ENCODE data around the gene UGT1A6. TPM values are rescaled to one million over a fixed set of nuclear protein-coding genes. Genes with fewer than 3 reads are reported as not detected.

UGT1A6 gene
- total RNA-seq, 1 experiment from 2014 or later: 549 TPM

DNA sequence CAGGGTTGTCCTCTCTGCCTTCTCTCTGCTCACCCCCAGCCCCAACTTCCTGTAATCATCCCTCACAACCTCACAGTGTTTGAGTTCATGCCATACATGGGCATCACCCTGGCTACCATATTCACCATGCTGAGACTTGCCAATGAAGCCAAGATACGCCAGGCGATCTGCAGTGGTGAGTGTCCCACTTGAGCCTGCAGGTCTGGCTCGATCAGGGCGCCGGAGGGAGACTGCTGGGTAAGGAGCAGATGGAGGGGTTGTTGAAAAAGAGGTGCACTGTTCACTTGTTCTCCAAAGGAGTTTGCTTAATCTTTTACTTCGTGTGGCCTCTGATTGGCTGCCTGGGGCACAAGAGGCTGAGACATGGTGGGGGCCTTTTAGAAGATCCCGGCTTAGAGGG is 100.0 kb downstream of the UGT1A6 start:
- Histone ChIP-seq H4K20me1 (ENCODE audit: insufficient read depth) (no peaks in the 10 kb centered on the region), H3K36me3 (ENCODE audit: low read depth) (no peaks in the 10 kb centered on the region), H3K4me3 (no peak overlapping the region), H3K4me2 (no peak overlapping the region), H3K9me3 (ENCODE audit: insufficient read depth, low read depth) (no peaks in the 10 kb centered on the region), H3F3A (ENCODE audit: insufficient read depth, low read depth) (no peaks in the 10 kb centered on the region), H3K27me3 (ENCODE audit: insufficient read depth, low read depth) (no peaks in the 10 kb centered on the region), H3K4me1 (replicated peaks; ENCODE audit: insufficient read depth) (no peaks in the 10 kb centered on the region), H3K27ac (no peak overlapping the region), H3K9me2 (ENCODE audit: insufficient read depth) (no peaks in the 10 kb centered on the region), H2AFZ (no peak overlapping the region), H3K79me2 (ENCODE audit: low read depth) (no peaks in the 10 kb centered on the region)
- POLR2A ChIA-PET (ENCODE audit: unreplicated experiment): no interaction called here
- no peak for DNase-seq
- intact Hi-C loops (cut with micrococcal nuclease; ENCODE audit: unreplicated experiment): no loop called here
- BruUV-seq (replicated peaks): no TSS peak
- CTCF ChIA-PET: no interaction called here
- TF ChIP-seq, protein P1, sequence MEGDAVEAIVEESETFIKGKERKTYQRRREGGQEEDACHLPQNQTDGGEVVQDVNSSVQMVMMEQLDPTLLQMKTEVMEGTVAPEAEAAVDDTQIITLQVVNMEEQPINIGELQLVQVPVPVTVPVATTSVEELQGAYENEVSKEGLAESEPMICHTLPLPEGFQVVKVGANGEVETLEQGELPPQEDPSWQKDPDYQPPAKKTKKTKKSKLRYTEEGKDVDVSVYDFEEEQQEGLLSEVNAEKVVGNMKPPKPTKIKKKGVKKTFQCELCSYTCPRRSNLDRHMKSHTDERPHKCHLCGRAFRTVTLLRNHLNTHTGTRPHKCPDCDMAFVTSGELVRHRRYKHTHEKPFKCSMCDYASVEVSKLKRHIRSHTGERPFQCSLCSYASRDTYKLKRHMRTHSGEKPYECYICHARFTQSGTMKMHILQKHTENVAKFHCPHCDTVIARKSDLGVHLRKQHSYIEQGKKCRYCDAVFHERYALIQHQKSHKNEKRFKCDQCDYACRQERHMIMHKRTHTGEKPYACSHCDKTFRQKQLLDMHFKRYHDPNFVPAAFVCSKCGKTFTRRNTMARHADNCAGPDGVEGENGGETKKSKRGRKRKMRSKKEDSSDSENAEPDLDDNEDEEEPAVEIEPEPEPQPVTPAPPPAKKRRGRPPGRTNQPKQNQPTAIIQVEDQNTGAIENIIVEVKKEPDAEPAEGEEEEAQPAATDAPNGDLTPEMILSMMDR (conservative IDR thresholded peaks at IDR 0.05): no peak

DNA sequence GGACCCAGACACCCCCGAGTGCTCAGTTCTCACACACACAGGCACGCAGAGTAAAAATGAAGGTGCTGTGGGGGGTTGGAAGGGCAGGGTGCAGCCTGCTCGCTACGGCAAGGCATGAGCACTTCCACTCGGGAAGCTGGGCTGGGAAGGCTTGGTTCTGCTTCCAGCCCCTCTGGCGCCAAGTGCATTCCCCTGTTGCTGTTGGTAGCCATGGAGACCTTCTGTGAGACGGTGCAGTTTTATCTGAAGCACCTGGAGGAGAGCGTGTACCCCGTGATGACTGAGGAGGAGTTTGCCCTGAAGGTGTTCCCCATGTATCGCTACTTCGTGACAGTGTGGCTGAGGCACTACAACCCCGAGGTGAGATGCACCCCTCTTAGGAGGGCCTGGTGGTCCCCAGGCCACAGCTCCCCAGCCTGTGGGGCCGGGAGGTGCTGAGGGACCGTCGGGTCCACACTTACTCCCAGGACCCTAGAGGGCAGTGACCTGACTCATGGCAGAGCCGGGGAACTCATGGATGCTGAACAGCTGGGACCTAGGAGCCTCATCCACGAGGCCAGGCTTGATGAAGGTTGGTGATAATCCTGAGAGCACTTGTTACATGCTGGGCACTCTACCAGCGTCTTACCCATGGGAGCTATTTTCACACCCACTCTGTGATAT is 100.9 kb downstream of the UGT1A6 start:
- Histone ChIP-seq H3K4me3 (no peak overlapping the region), H3K27me3 (ENCODE audit: insufficient read depth, low read depth) (no peaks in the 10 kb centered on the region), H2AFZ (no peak overlapping the region), H3K36me3 (ENCODE audit: low read depth) (no peaks in the 10 kb centered on the region), H3K4me1 (replicated peaks; ENCODE audit: insufficient read depth) (no peaks in the 10 kb centered on the region), H3K27ac (no peak overlapping the region), H3K9me3 (ENCODE audit: insufficient read depth, low read depth) (no peaks in the 10 kb centered on the region), H3K4me2 (no peak overlapping the region), H3K79me2 (ENCODE audit: low read depth) (no peaks in the 10 kb centered on the region), H4K20me1 (ENCODE audit: insufficient read depth) (no peaks in the 10 kb centered on the region), H3F3A (ENCODE audit: insufficient read depth, low read depth) (no peaks in the 10 kb centered on the region), H3K9me2 (ENCODE audit: insufficient read depth) (no peaks in the 10 kb centered on the region)
- POLR2A ChIA-PET (ENCODE audit: unreplicated experiment): no interaction called here
- intact Hi-C loops (cut with micrococcal nuclease; ENCODE audit: unreplicated experiment): no loop called here
- TF ChIP-seq, protein P1 (conservative IDR thresholded peaks at IDR 0.05): no peak
- TF ChIP-seq EZH2 (IDR thresholded peaks at IDR 0.05; ENCODE audit: low read depth): no peak
- no TSS peak for BruUV-seq (replicated peaks)
- DNase-seq: no peak
- CTCF ChIA-PET: no interaction called here

DNA sequence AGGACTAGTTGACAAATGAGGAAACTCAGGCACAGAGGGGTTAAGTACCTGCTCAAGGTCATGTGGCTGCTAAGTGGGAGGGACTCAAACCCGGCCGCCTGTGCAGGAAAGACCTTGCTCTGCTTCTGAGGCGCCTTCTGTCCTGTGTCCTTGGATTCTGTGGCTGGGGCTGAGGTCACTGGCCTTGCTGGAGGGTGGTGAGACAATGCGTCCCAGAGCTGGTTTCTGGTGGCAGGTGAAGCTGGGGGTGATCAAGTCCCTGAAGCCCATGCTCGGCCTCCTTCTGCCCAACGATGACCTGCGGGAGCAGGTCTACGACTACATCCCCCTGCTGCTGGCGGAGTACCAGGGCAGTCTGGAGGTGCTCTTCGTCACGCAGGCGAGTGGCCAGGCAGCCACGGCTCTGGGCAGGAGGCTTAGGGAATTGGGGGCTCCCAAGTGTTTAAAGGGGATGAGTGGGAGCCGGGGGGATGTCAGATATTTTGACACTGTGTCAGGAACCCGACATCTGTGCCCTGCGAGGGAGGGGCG is 101.5 kb downstream of the UGT1A6 start:
- Histone ChIP-seq H2AFZ (no peak overlapping the region), H3K4me3 (no peak overlapping the region), H3K79me2 (ENCODE audit: low read depth) (no peaks in the 10 kb centered on the region), H3K4me1 (replicated peaks; ENCODE audit: insufficient read depth) (no peaks in the 10 kb centered on the region), H3K9me2 (ENCODE audit: insufficient read depth) (no peaks in the 10 kb centered on the region), H3K27ac (no peak overlapping the region), H3K36me3 (ENCODE audit: low read depth) (no peaks in the 10 kb centered on the region), H3F3A (ENCODE audit: insufficient read depth, low read depth) (no peaks in the 10 kb centered on the region), H4K20me1 (ENCODE audit: insufficient read depth) (no peaks in the 10 kb centered on the region), H3K27me3 (ENCODE audit: insufficient read depth, low read depth) (no peaks in the 10 kb centered on the region), H3K4me2 (no peak overlapping the region), H3K9me3 (ENCODE audit: insufficient read depth, low read depth) (no peaks in the 10 kb centered on the region)
- ChIA-PET POLR2A (ENCODE audit: unreplicated experiment) (no interaction called here), CTCF (no interaction called here)
- intact Hi-C loops (cut with micrococcal nuclease; ENCODE audit: unreplicated experiment): no loop called here
- no TSS peak for BruUV-seq (replicated peaks)
- DNase-seq: no peak
- TF ChIP-seq, protein P1 (conservative IDR thresholded peaks at IDR 0.05): no peak
- TF ChIP-seq EZH2 (IDR thresholded peaks at IDR 0.05; ENCODE audit: low read depth): no peak
